Adipocyte (in vitro differentiated cells): ENCODE measurements around the gene MEI1.

Experiments used
- DNase-seq: peaks from one replicate; pipeline ENCODE4 v3.0.0-alpha.2; 2015; ENCODE audit warnings: low read depth
- H3K27me3 ChIP-seq: replicated peaks from 2 replicates; pipeline ENCODE4 v1.7.0; 2013; ENCODE audit warnings: mild to moderate bottlenecking, low read length, moderate library complexity; ENCODE audit not compliant: control insufficient read depth, insufficient read depth
- H3K36me3 ChIP-seq: 2 replicates; pipeline ENCODE4 v1.7.0; 2013; ENCODE audit warnings: low read length, mild to moderate bottlenecking, moderate library complexity; ENCODE audit not compliant: control insufficient read depth, insufficient read depth, severe bottlenecking
- H3K4me1 ChIP-seq: 2 replicates; pipeline ENCODE4 v1.7.0; 2013; ENCODE audit warnings: mild to moderate bottlenecking, low read length, moderate library complexity; ENCODE audit not compliant: control insufficient read depth, insufficient read depth
- H3K4me3 ChIP-seq: 2 replicates; pipeline ENCODE4 v1.7.0; 2013; ENCODE audit warnings: mild to moderate bottlenecking, low read length, moderate library complexity
- H3K9ac ChIP-seq: 2 replicates; pipeline ENCODE4 v1.7.0; 2013; ENCODE audit warnings: mild to moderate bottlenecking, low read length, moderate library complexity
- H3K9me3 ChIP-seq: 2 replicates; pipeline ENCODE4 v1.7.0; 2013; ENCODE audit warnings: mild to moderate bottlenecking, low read length, moderate library complexity; ENCODE audit not compliant: control insufficient read depth

Gene MEI1

DNA sequence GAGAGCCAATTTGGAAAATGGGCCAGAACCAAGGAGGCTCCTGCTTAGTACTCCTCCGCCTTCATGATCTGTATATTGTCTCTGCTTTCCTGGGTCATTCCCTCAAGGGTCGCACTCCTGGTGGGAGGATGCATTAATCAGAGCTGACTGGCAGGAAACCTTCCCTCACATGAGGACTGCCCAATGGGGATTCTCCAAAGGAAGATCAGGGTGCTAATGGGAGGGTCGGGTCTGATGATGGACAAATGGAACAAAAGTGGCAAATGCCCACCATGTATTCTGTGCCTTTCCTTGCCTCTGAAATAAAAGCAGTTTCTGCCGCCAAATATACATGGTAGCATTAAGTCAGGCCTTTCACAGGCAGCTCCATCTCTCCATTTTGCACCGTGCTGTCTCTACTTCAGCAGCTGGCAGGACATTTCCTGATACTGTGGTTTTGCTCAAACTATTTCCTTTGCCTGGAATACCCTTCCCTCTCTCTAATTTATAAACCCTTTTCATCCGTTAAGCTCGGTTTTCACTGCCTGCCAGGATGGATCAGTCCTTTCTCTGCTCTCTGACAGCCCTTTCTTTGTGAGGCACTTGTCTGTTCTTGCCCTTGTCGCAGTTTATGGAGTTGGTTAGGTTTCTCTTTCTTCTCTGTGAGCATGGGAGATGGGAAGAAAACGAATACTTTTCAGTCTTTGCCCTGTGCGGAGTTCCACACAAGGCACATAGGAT lies 147.1 kb downstream of the MEI1 start:
- Histone ChIP-seq H3K9me3 (no peaks in the 10 kb centered on the region), H3K9ac (no peak overlapping the region), H3K4me1 (peaks cover 19% of the 10 kb centered on the region), H3K4me3 (no peak overlapping the region), H3K36me3 (peaks cover 8% of the 10 kb centered on the region), H3K27me3 (no peaks in the 10 kb centered on the region)
- no peak for DNase-seq

GRCh38 chr22:41847300-41847699 lies 148.0 kb downstream of the MEI1 start:
- no peaks in the 10 kb centered on the region for H3K9me3 ChIP-seq
- no peak overlapping the region for H3K9ac ChIP-seq
- no peak overlapping the region for H3K4me3 ChIP-seq
- H3K27me3 ChIP-seq = no peaks in the 10 kb centered on the region
- H3K4me1 ChIP-seq = peaks cover 10% of the 10 kb centered on the region
- H3K36me3 ChIP-seq = peaks cover 5% of the 10 kb centered on the region
- no peak for DNase-seq

DNA sequence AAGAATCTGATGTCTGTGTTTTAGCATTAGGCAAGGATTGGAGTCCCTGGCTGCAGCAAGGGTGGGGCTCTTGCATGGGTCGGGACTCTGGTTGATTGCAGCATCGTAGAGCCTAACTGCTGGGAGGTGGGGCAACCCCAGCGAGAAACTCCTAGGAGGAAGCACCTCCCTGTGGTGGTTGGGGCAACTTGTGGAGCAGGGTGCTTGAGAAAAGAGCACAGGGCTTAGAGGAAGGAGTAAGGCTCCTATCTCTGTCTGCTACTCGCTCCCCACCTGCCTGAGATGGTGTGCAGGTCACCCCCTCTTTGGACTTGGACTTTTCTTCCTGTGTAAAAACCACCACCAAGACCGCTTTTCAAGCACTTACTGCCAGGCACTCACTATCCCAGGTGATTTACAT lies 149.2 kb downstream of the MEI1 start:
- H3K27me3 ChIP-seq = no peaks in the 10 kb centered on the region
- peaks cover 8% of the 10 kb centered on the region for H3K4me1 ChIP-seq
- H3K9me3 ChIP-seq = no peaks in the 10 kb centered on the region
- H3K36me3 ChIP-seq = peaks cover 2% of the 10 kb centered on the region
- peak overlapping the region; percentile 25 for H3K9ac ChIP-seq
- no peak for DNase-seq
- no peak overlapping the region for H3K4me3 ChIP-seq
